ACHN (cell line): ENCODE data around the gene CCDC69.
A peak's percentile ranks its signal among the peaks of the same experiment; 100 is the strongest.
"Not testable (repeated sequence)": the region's sequence is repeated elsewhere in the genome, so short reads cannot be mapped to it uniquely, and the experiment has no call there.

Experiments
- DNase-seq: peaks from one replicate; pipeline ENCODE4 v3.0.0-alpha.2; 2015
- in situ Hi-C: cut with HindIII; loops from 2 replicates; pipeline ENCODE4 v1.10.0; 2017; ENCODE audit warnings: low sequenced_read_pairs, low pct_ligation_motif_present, low pct_unique_long_range_greater_than_20kb

Gene CCDC69

DNA sequence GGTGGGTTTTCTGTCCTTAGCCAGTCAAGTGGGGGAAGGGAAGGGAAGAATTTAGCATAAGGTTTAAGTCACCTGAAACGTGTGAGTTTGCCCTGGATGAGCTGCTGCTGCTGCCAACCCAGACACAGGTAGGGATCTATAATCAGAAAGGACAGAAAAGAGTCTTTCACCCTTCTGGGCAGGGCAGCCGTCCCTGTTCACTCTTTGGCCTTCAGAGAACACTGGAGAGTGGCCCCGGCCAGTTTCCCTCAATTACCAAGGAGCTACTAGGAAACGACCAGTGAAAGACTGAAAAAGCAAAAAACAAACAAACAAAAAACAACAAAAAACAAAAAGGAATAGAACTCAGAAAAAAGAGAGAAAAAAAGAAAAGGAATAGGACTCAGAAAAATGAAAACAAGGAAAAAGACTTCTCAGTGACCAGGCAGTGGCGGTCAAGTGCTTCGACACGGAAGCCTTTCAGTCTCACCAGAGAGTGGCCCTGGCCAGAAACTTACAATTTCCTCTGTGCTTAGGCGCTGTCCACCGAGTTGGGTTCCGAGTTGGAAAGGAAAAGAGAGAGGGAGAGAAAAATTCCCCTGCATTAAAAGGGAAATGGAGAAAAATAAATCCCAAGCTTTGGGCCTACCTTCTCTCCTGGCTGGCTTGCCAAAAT is 26.6 kb upstream of the CCDC69 start:
- no peak for DNase-seq
- in situ Hi-C loops: no loop called here

DNA sequence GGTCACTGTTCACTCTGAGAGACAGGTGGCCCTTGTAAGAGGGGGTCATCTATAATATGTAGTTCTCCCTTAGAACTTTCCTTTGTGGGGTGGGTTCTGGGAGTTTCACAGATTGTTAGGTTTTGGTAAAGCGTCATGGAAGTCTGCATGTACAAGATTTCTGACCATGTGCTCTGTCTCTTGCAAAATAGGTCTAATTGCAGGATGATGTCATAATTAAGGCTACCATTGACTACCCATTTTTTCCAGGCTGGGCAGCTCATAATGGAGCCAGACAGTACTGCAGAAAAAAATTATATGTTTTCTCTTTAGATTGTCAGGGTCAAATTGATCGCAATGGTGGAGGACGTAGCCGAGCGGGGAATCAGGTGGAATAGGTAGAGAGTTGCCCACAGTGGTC is 25.4 kb upstream of the CCDC69 start:
- in situ Hi-C loops: no loop called here
- no peak for DNase-seq

DNA sequence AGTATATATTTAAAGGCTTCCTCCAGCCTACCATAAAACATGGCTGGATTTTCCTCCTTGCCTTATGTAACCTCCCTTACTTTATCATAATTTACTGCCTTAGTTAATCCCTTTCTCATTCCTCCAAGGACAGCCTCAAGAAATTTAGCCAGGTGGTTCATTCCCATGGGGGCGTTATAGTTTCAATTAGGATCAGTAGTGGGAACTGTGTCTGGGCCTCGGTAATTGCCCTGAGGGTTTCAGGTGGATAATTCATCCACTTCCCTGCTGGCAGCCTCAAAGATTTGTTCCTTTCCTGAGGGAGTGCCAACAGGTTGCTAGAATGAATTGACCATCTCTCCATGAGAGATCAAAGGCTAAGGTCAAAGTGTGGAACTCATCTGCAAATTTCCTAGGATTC is 24.8 kb upstream of the CCDC69 start:
- in situ Hi-C loops: no loop called here
- DNase-seq: no peak

DNA sequence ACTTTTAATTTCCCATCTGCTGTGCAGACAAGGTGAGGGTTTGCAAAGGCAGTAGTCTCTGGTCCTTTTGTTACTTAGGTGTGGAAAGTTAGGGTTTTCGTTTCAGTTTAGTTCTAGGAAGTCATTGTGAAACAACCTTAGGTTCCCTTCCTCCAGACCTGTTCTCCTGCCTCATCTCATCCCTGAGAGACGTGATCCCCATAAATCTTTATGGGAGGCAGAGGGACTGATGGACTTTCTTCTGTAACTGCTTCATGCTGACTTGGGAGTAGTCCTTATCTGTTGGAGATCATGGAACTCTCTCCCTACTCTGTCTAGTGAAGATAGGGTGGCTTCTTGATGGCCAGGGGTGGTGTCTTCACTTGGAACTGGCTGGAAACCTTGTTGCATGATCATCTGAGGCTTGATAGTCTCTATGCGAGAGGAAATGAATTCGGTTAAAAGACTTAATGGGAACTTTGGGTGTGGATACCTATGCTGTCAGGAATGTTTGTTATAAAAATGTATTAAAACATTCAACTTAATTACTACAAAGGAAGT is 21.9 kb upstream of the CCDC69 start:
- DNase-seq: no peak
- in situ Hi-C loops: no loop called here

DNA sequence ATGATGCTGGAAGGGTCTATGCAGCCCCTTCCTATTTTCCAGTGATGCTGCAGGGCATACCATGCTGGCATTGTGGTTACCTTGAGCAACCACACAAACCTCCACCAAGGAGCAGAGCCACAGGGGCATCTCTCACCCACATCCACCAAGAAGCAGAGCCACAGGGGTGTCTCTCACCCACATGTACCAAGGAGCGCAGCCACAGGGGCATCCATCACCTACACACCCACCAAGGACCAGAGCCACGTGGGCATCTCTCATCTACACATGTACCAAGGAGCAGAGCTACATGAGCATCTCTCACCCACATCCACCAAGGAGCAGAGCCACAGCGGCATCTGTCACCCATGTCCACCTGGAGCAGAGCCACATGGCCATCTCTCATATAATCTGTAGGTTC is 20.3 kb upstream of the CCDC69 start:
- in situ Hi-C loops: no loop called here
- no peak for DNase-seq

DNA sequence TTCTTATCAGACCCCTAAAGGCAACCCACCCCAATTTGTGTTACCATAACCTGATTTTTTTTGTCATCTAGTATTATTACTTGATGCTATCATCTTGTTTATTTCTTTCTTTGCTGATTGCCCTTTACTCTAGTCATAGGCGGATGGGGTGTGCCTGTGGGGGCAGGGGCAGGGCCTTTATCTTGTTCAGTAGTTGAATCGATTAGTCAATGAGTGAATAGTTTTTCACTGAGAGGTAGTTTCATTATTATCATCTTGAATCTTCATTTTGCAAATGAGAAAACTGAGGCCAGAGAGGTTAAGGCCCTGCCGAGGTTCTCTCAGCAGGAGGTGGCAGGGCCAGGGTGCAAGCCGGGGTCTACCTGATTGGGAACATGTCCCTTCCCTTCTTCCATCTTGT is 19.7 kb upstream of the CCDC69 start:
- DNase-seq: no peak
- in situ Hi-C loops: no loop called here

DNA sequence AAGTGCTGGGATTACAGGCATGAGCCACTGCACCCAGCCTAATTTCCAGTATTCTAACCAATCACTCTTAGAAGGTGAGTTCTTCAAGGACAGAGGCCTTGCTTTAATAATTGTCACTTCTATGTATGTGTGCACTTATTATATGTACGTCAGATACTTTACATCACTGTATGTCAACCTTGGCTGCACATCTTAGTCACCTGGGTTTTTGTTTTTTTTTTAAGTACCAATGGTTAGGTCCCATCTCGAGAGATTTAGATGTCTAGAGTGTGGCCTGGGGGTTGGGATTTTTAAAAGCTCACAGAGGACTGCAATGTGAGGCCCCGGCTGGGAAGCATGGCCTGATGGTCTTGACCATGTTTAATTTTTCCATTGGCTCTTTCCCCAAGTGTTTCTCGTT is 19.2 kb upstream of the CCDC69 start:
- no peak for DNase-seq
- in situ Hi-C loops: no loop called here

DNA sequence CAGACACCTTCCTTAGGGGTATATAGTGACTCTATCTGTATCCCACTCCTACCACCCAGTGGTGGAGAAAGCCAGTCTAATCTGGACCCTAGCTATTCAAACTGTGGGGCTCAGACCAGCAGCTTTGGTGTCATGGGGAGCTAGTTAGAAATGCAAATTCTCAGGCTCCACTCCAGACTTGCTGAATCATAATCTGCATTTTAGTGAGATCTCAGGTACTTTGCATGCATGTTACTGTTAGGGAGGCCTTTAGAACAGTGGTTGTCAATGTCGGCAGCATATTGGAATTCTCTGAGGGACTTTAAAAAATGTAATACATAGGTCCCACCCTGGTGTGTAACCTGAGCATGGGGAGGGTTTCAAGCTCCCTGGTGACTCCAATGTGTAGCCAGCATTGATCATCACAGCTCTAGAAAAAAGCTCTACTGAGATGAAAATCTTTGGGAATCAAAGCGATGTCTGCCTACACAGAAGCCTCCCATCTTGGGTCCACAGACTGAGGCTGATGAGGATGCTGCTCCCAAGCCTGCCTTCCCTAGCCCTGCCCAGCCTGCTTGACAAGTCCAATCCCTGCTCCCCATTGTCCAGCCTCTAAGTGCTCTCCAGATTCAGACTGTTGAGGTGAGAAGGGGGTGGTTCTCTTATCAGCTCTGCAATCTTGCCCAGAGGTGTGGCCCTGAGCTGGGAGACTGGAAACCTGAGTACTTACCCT is 17.2 kb upstream of the CCDC69 start:
- no peak for DNase-seq
- in situ Hi-C loops: no loop called here

DNA sequence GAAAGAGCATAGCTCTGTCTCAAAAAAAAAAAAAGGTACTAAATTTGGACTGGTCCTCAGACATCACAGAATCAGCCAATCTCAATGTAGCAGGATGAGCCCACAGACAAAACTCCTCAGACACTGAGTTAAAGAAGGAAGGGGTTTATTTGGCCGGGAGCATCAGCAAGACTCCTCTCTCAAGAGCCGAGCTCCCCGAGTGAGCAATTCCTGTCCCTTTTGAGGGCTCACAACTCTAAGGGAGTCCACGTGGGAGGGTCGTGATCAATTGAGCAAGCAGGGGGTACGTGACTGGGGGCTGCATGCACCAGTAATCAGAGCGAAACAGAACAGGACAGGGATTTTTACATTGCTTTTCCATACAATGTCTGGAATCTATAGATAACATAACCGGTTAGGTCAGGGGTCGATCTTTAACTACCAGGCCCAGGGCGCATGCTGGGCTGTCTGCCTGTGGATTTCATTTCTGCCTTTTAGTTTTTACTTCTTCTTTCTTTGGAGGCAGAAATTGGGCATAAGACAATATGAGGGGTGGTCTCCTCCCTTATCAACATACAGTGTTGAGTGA is 16.5 kb upstream of the CCDC69 start:
- in situ Hi-C loops, DNase-seq: not testable (repeated sequence)

DNA sequence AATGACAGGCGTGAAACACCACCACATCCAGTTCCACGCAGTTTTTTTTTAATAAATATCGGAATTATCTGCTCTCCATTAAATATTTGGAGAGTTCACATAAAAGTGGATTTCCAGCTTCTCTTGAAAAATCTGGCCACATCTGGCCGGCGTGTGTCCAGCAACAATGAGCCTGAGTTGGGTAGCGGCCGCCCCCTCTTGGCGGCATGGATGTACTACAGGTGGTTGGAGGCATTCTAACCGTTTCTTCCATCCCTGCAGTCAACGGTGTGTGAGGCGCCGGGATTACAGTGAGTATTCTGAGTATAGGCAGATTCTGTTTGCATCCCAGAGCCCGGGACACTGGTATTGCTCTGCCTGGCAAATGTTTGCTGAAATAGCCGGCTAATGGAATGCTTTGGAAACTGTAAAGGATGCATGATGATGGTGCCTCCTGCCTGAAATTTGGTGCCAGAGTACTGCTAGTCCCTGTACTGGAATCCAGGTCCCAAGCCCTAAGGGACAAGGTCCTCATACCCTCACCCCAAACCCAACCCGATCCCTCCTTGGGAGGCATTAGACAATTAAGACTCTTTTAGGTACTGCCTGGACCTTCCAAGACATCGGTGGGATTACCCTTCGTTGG is 15.5 kb upstream of the CCDC69 start:
- peak; percentile 41 for DNase-seq
- in situ Hi-C loops: no loop called here

DNA sequence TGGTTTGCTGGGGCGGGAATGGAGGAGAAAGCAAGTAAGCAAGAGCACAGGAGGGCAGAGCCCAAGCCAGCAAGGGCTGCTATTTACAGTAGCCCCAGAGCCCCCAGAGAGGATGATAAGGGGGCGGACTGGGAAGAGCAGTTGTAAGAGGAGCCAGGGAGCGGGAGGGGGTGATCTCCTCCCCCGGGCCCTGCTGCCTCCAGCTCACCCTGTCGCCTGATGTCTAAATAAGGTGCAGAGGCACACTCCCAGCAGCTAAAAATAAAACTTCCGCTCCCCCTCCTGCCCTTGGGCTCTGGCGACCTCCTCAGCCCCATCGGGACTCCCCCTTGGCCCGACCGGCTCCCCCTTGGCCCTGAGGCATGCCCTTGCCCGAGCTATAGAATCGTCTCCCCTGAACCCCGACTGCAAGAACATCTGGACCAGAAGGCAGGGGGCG is 14.4 kb upstream of the CCDC69 start:
- no peak for DNase-seq
- in situ Hi-C loops: no loop called here

DNA sequence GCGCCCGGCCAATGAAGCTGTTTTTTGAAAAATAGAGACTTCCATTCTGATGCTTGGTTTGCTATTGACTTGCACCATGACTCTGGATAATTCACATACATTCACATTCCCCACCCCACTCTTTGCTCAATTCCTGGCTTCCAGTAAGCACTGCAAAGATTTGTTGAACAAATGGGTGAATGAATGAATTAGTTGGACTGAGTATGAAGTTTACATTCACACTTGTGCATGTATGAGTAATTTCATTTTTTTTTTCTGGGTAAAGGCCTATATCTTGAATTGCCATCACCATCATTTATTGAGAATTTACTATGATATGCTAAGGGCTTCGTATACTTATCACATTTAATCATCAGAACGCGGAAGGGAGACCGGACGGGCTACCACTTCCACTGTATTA is 13.8 kb upstream of the CCDC69 start:
- in situ Hi-C loops: no loop called here

DNA sequence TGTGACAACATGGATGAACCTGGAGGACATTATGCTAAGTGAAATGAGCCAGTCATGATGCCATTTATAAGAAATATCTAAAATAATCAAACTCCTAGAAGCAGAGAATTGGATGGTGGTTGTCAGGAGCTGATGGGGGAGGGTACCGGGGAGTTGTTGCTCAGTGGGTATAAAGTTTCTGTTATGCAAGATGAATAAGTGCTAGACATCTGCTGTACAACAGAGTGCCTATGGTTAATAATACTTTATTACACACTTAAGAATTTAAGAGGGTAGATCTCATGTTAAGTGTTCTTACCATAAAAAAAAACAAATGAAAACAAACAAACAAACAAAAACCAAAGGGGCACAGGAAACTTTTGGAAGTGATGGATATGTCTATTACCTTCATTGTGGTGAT is 13.0 kb upstream of the CCDC69 start:
- in situ Hi-C loops: no loop called here
- DNase-seq: no peak

More for the DNA sequence above, 13.8 kb upstream of the CCDC69 start:
- DNase-seq: no peak

DNA sequence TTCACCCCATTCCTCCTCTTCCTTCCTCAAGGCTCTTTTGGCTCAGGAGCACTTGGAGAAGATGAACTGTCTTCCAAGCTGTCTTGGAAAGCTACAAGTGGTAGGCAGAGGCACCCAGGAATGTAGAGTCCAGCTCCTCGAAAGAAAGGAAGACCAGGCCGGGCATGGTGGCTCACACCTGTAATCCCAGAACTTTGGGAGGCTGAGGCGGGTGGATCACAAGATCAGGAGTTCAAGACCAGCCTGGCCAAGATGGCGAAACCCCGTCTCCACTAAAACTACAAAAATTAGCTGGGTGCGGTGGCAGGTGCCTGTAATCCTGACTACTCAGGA is 11.3 kb upstream of the CCDC69 start:
- DNase-seq, in situ Hi-C loops: not testable (repeated sequence)

DNA sequence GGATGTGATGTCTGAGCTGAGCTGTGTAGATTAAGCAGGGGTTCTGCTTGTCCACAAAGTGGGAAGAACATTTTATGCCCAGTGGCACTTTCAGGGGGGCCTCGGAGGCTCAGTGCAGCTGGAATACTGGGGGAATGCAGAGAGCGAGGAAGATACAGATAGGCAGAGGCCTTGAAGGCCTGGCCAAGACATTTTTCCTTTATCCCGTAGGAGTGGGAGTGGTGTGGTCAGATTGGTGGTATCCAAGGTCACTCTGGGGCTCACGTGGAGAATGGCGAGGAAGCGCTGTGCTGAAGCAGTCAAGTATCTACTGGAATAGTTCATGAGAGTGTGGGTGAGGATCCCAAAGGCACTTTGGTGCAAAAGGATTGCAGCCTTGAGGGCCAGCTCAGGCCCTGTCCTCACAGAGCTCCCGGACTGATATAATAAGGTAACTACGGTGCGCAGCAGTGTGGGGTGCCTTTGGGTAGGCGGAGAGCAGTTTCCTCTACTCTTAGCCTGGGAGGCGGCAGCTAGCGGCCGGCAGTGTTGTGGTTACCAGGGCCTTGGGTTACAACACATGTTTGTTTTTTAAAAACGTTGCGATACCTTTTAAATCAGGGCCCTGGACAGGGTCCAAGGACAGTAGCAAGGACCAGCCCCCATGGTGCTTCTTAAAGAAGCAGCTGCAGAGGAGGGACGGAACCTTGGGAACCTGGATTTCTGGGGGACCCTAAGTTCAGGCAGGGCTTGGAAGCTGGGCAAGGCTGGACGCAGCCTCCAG is 10.8 kb upstream of the CCDC69 start:
- in situ Hi-C loops: no loop called here

DNA sequence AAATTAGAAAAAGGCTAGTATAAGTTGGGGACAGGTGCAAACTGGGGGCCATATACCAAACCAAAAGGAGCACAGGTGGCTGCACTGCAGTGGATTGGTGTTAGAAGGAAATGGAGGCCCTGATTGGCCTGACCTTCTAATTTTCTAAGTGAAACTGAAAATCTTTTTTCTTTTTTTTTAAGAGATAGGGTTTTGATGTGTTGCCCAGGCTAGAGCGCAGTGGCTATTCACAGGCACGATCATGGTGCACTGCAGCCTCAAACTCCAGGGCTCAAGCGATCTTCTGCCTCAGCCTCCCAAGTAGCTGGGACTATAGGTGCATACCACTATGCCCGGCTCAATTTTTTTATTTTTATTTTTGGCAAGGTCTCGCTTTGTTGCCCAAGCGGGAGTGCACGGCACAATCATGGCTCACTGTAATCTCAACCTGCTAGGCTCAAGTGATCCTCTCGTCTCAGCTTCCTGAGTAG is 9.8 kb upstream of the CCDC69 start:
- in situ Hi-C loops: no loop called here
- no peak for DNase-seq

More for the DNA sequence above, 10.8 kb upstream of the CCDC69 start:
- DNase-seq: no peak

DNA sequence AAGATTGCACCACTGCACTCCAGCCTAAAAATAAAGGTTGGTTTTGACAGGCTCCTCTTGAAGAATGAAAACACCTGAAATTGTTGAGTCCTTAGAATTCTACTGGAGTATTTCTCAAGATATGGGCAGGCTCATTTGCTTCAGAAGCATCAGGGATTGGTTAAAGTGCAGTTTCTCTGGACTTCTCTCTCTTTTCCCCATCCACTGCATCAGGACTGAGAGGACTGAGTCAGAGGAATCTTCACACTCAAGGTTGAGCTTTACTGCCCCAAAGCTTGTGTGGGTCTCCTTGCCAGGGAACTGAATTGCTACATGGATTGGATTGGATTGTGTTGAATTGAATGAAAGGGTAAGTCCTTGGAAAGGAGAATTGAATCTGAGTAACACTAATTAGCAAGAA is 7.5 kb upstream of the CCDC69 start:
- in situ Hi-C loops: no loop called here
- DNase-seq: no peak

DNA sequence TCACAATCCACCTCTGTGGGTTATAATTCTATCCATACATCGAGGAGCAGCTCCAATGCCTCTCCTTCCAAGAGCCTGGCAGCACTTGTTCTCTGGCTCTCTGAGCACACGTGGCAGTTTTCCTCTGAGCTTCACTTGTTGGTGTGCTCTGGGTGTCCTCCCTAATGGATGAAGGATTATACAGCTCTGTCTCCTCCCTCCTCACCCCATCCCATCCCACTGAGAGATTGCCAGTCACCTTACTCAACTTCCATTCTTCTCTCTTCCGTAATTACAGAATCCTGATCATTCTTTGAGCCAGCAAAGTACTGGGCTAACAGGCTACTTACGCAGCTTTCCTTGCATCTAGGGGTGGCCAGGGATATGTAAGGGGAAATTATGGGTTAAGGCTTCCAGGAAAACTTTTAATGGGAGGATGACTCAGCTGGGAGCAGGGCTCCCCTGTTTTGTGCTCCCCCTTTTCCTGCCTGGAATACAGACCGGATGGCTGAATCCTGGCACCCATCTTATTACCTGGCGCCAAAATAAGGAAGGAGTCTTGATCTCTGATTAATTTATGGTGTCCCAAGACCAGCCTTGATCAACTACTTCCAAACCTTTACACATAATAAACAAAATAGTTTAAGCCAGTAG is 6.3 kb upstream of the CCDC69 start:
- no peak for DNase-seq
- in situ Hi-C loops: no loop called here
